HL-60 (cell line): ENCODE results near the gene PEX5L.

ENCODE experiments used
- DNase-seq, 2 experiments: peaks; one replicate each; pipeline ENCODE4 v3.0.0-alpha.2; 2010 to 2020; ENCODE audit warnings: low read depth in 1 of 2, low spot score in 1 of 2
- H3K27ac ChIP-seq: fragments of 250-450 bp; sonication (Bioruptor Pico); replicated peaks from 2 replicates; pipeline ENCODE4 v1.5.1; 2020; ENCODE audit warnings: mild to moderate bottlenecking, moderate library complexity
- H3K27me3 ChIP-seq: fragments of 250-450 bp; sonication (Bioruptor Pico); 2 replicates; pipeline ENCODE4 v1.5.1; 2021; ENCODE audit warnings: mild to moderate bottlenecking, moderate library complexity; ENCODE audit not compliant: insufficient read depth, poor library complexity, severe bottlenecking
- H3K4me3 ChIP-seq: replicated peaks from 2 replicates; pipeline ENCODE4 v1.5.1; 2011; ENCODE audit warnings: mild to moderate bottlenecking, control low read depth, low read length; ENCODE audit not compliant: insufficient read depth
- GABPA ChIP-seq: IDR thresholded peaks from 2 replicates; pipeline ENCODE4 v1.6.1; 2012; ENCODE audit warnings: low read depth
- POLR2AphosphoS5 ChIP-seq: IDR thresholded peaks from 2 replicates; pipeline ENCODE4 v1.6.1; 2012; ENCODE audit warnings: low read depth
- SPI1 ChIP-seq: IDR thresholded peaks from 2 replicates; pipeline ENCODE4 v1.6.1; 2012; ENCODE audit warnings: low read depth, mild to moderate bottlenecking, borderline replicate concordance
- TF ChIP-seq, protein P1 (sequence below): IDR thresholded peaks from 2 replicates; pipeline ENCODE4 v1.6.1; 2012; ENCODE audit warnings: low read depth; ENCODE audit not compliant: insufficient replicate concordance
- TF ChIP-seq, protein P2 (sequence below): IDR thresholded peaks from one replicate; pipeline ENCODE4 v1.5.1; 2011; ENCODE audit warnings: low read length, control low read depth, inconsistent platforms; ENCODE audit not compliant: insufficient read depth

The PEX5L gene

DNA sequence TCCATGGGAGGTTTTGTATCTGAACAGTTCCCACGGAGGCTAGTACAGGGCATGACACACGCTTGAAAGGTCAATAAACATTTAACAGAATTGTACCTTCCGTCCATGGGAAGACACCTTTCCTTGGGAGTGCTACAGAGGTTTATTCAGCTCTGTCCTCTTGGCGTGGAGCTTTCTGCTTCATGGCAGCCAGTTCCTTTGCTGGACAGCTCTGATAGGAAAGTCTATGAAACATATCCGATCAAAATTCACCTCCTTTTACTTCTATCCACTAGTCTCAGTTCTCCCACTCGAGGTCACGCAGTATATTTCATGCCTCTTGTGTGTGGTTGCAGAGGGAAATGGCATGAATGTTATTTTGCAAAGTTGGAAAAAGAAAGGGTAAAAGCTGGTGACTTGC lies 91.2 kb downstream of the PEX5L start:
- no peak for DNase-seq
- H3K27ac ChIP-seq = no peak overlapping the region
- H3K4me3 ChIP-seq = no peak overlapping the region
- no peaks in the 10 kb centered on the region for H3K27me3 ChIP-seq
- TF ChIP-seq, protein P1, sequence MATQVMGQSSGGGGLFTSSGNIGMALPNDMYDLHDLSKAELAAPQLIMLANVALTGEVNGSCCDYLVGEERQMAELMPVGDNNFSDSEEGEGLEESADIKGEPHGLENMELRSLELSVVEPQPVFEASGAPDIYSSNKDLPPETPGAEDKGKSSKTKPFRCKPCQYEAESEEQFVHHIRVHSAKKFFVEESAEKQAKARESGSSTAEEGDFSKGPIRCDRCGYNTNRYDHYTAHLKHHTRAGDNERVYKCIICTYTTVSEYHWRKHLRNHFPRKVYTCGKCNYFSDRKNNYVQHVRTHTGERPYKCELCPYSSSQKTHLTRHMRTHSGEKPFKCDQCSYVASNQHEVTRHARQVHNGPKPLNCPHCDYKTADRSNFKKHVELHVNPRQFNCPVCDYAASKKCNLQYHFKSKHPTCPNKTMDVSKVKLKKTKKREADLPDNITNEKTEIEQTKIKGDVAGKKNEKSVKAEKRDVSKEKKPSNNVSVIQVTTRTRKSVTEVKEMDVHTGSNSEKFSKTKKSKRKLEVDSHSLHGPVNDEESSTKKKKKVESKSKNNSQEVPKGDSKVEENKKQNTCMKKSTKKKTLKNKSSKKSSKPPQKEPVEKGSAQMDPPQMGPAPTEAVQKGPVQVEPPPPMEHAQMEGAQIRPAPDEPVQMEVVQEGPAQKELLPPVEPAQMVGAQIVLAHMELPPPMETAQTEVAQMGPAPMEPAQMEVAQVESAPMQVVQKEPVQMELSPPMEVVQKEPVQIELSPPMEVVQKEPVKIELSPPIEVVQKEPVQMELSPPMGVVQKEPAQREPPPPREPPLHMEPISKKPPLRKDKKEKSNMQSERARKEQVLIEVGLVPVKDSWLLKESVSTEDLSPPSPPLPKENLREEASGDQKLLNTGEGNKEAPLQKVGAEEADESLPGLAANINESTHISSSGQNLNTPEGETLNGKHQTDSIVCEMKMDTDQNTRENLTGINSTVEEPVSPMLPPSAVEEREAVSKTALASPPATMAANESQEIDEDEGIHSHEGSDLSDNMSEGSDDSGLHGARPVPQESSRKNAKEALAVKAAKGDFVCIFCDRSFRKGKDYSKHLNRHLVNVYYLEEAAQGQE = no peak
- TF ChIP-seq, protein P2, sequence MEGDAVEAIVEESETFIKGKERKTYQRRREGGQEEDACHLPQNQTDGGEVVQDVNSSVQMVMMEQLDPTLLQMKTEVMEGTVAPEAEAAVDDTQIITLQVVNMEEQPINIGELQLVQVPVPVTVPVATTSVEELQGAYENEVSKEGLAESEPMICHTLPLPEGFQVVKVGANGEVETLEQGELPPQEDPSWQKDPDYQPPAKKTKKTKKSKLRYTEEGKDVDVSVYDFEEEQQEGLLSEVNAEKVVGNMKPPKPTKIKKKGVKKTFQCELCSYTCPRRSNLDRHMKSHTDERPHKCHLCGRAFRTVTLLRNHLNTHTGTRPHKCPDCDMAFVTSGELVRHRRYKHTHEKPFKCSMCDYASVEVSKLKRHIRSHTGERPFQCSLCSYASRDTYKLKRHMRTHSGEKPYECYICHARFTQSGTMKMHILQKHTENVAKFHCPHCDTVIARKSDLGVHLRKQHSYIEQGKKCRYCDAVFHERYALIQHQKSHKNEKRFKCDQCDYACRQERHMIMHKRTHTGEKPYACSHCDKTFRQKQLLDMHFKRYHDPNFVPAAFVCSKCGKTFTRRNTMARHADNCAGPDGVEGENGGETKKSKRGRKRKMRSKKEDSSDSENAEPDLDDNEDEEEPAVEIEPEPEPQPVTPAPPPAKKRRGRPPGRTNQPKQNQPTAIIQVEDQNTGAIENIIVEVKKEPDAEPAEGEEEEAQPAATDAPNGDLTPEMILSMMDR = no peak
- TF ChIP-seq POLR2AphosphoS5 (no peak), SPI1 (no peak), GABPA (no peak)

DNA sequence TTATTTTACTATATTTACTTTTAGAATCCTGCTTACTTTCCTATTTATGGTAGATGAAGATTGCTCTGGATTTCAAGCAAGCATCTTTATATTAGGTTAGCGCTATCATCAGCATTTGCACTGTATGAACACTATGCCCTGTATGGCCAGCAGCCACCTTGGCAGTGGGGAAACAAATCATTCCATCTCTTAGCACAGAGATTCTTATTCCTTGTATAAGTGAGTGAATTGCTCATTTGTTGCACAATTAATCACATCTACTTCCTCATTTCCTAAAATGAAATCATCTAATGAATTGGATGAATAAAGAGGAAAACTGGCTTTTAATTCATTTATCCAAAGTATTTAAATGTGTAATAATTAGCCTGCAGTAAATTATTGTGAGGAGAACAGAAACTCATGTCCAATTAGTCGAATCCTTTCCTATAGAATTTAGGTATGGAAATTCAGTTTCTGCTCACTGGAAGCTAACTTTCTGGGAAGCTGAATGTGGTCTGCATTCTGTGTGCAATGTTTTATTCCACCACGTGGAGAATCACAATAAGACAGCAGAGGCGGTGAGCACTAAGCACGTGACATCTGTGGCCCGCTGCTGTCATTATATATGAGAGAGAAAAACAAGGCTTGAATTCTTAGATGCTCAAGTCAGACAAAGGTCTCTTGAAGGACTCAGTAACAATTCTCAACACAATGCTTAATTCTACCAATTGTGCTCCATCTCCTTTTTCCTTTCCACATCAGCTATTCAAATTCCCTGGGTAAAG lies 93.4 kb downstream of the PEX5L start:
- TF ChIP-seq POLR2AphosphoS5 = no peak
- TF ChIP-seq SPI1 = peak; percentile 16; the same call in 1 of the 2 replicates
- no peak overlapping the region for H3K27ac ChIP-seq
- H3K4me3 ChIP-seq = no peak overlapping the region
- no peaks in the 10 kb centered on the region for H3K27me3 ChIP-seq
- no peak for DNase-seq

DNA sequence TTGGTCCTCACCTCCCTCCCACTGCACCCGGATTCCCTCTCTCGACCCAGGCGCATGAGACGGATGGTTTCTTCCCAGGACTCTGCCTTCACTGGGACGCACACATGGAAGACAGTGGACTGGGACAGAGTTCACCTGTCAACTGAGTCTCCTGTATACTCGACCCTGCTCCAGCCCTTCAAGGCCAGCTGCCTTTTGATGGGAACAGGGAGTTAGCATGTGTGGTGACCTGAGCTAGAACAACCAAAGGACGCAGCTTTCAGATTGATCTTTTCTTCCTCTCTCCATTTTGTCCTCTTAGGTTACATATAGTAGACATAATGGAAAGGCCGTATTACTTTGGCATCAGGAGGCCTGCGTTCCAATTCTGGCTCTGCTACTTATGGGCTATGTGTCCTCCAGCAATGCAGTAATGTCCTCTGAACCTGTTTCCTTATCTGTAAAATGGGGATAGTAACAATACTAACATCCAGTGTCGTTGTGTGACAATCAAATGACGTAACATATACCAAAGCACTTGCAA lies 94.1 kb downstream of the PEX5L start:
- Histone ChIP-seq H3K27ac (no peak overlapping the region), H3K27me3 (no peaks in the 10 kb centered on the region), H3K4me3 (peak overlapping the region; percentile 33)
- no peak for DNase-seq
- no peak for TF ChIP-seq POLR2AphosphoS5
- TF ChIP-seq, protein P2 = no peak
- no peak for TF ChIP-seq SPI1
- no peak for TF ChIP-seq GABPA
- TF ChIP-seq, protein P1 = no peak

DNA sequence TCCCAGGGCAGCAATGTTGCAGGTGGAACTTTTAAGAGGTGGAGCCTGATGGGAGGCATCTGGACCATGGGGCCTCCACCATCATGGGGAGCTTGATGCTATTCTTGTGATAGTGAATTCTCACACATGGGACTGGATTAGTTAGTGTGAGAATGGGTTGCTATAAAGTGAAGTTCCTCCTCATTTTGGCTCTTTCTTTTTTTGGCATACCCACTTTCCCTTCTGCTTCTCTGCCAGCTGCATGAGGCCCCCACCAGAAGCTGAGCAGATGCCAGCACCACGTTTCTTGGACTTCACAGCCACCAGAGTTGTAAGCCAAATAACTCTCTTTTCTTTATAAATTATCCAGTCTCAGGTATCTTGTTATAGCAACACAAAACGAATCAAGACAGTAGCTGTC lies 101.0 kb downstream of the PEX5L start:
- H3K27me3 ChIP-seq = no peaks in the 10 kb centered on the region
- TF ChIP-seq POLR2AphosphoS5 (no peak), SPI1 (no peak)
- TF ChIP-seq, protein P1 = no peak
- no peak overlapping the region for H3K27ac ChIP-seq
- no peak for DNase-seq
- H3K4me3 ChIP-seq = no peak overlapping the region
